ENCODE data around the gene HSD3B7.

DNA sequence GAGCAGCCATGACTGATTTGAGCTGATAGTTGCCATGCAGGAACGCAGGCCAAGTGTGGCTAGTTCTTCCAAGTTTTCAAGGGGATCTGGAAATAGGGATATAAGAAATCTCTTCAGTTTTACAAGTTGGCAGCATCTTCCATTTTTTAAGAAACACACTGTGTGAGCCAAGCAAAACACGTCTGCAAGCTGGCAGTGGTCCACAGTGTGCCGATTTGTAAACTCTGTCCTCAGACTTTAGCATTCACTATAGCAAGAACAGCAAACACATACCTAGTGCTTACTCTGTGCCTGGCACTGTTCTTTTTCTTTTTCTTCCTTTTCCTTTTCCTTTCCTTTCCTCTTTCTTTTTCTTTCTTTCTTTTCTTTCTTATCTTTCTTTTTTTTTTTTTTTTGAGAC lies 33.3 kb upstream of the HSD3B7 start:
- TF ChIP-seq EZH2 (IDR thresholded peaks at IDR 0.05; ENCODE audit: low read depth, low read length, severe bottlenecking) (no peak), SAP30 (IDR thresholded peaks at IDR 0.05; ENCODE audit: insufficient read depth, insufficient replicate concordance, low read length) (no peak), KDM1A (IDR thresholded peaks at IDR 0.05; ENCODE audit: borderline replicate concordance, low read length) (no peak), TAF1 (IDR thresholded peaks at IDR 0.05; ENCODE audit: low read depth, low read length) (no peak), BRCA1 (IDR thresholded peaks at IDR 0.05; ENCODE audit: low read depth, low read length) (no peak), SP4 (IDR thresholded peaks at IDR 0.05; ENCODE audit: low read length) (no peak), SIX5 (IDR thresholded peaks at IDR 0.05; ENCODE audit: low read depth, low read length) (no peak), POLR2A (IDR thresholded peaks at IDR 0.05; ENCODE audit: control extremely low read depth in 1 of 2, low read depth in 2 of 2, low read length in 2 of 2) (no peak)
- TF ChIP-seq, protein P1, sequence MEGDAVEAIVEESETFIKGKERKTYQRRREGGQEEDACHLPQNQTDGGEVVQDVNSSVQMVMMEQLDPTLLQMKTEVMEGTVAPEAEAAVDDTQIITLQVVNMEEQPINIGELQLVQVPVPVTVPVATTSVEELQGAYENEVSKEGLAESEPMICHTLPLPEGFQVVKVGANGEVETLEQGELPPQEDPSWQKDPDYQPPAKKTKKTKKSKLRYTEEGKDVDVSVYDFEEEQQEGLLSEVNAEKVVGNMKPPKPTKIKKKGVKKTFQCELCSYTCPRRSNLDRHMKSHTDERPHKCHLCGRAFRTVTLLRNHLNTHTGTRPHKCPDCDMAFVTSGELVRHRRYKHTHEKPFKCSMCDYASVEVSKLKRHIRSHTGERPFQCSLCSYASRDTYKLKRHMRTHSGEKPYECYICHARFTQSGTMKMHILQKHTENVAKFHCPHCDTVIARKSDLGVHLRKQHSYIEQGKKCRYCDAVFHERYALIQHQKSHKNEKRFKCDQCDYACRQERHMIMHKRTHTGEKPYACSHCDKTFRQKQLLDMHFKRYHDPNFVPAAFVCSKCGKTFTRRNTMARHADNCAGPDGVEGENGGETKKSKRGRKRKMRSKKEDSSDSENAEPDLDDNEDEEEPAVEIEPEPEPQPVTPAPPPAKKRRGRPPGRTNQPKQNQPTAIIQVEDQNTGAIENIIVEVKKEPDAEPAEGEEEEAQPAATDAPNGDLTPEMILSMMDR (IDR thresholded peaks at IDR 0.05; ENCODE audit: control extremely low read depth in 1 of 3, insufficient read depth in 1 of 3, low read depth in 1 of 3, low read length in 3 of 3): no peak

Data from H1 (cell line).